Measurements from ENCODE around the gene ESR1.
"Not testable (repeated sequence)": the region's sequence is repeated elsewhere in the genome, so short reads cannot be mapped to it uniquely, and the experiment has no call there.

DNA sequence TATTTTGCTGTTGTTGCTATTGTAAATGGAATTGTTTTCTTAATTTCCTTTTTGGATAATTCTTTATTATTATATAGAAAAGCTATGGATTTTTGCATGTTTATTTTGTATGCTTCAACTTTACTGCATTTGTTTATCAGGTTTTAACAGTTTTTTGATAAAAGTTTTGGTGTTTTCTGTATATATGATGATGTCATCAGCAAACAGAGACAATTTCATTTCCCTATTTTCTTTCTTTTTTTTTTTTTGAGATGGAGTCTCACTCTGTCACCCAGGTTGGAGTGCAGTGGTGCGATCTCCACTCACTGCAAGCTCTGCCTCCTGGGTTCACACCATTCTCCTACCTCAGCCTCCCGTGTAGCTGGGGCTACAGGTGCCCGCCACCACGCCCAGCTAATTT, 156.9 kb downstream of the ESR1 start:
- TF ChIP-seq, protein P1, sequence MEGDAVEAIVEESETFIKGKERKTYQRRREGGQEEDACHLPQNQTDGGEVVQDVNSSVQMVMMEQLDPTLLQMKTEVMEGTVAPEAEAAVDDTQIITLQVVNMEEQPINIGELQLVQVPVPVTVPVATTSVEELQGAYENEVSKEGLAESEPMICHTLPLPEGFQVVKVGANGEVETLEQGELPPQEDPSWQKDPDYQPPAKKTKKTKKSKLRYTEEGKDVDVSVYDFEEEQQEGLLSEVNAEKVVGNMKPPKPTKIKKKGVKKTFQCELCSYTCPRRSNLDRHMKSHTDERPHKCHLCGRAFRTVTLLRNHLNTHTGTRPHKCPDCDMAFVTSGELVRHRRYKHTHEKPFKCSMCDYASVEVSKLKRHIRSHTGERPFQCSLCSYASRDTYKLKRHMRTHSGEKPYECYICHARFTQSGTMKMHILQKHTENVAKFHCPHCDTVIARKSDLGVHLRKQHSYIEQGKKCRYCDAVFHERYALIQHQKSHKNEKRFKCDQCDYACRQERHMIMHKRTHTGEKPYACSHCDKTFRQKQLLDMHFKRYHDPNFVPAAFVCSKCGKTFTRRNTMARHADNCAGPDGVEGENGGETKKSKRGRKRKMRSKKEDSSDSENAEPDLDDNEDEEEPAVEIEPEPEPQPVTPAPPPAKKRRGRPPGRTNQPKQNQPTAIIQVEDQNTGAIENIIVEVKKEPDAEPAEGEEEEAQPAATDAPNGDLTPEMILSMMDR (IDR thresholded peaks at IDR 0.05), result not testable (repeated sequence)
- TF ChIP-seq POLR2A (IDR thresholded peaks at IDR 0.05), result not testable (repeated sequence)

Data from right lobe of liver (tissue), 4 donors.